DND-41 (cell line): ENCODE data around the gene PLCXD3.

ENCODE experiments used
- ATAC-seq: fragments of 200-7000 bp; cut with Tn5 transposase; 3 replicates; pipeline ENCODE4 v1.9.1; 2021; ENCODE audit warnings: low read depth; ENCODE audit not compliant: insufficient read depth
- DNase-seq: peaks from one replicate; pipeline ENCODE4 v3.0.0-alpha.2; 2020
- H2AFZ ChIP-seq: 2 replicates; pipeline ENCODE4 v1.6.0; 2012; ENCODE audit warnings: low read depth, low read length
- H3K27ac ChIP-seq: 2 replicates; pipeline ENCODE4 v1.5.1; 2012; ENCODE audit warnings: low read length, inconsistent platforms
- H3K27me3 ChIP-seq: fragments of 200-600 bp; sonication (generic); 2 replicates; pipeline ENCODE4 v1.6.0; 2012; ENCODE audit warnings: low read length, mild to moderate bottlenecking, inconsistent platforms; ENCODE audit not compliant: insufficient read depth, poor library complexity
- H3K36me3 ChIP-seq: 2 replicates; pipeline ENCODE4 v1.5.1; 2012; ENCODE audit warnings: low read length, inconsistent platforms; ENCODE audit not compliant: insufficient read depth
- H3K4me1 ChIP-seq: 2 replicates; pipeline ENCODE4 v1.5.1; 2012; ENCODE audit warnings: mild to moderate bottlenecking, low read length; ENCODE audit not compliant: insufficient read depth
- H3K4me2 ChIP-seq: 2 replicates; pipeline ENCODE4 v1.6.0; 2012; ENCODE audit warnings: mild to moderate bottlenecking, moderate library complexity, low read length, inconsistent platforms; ENCODE audit not compliant: insufficient read depth
- H3K4me3 ChIP-seq, 2 experiments: fragments of 200-600 bp in 1 of 2; shearing (Covaris generic) in 1 of 2; 2 replicates each; pipeline ENCODE4 v1.5.1; 2012 to 2016; ENCODE audit warnings: inconsistent platforms in 2 of 2, low read length in 2 of 2, mild to moderate bottlenecking in 2 of 2, low read depth in 1 of 2, moderate library complexity in 1 of 2
- H3K79me2 ChIP-seq: 2 replicates; pipeline ENCODE4 v1.6.0; 2012; ENCODE audit warnings: low read length, inconsistent platforms; ENCODE audit not compliant: insufficient read depth
- H3K9ac ChIP-seq: 2 replicates; pipeline ENCODE4 v1.6.0; 2012; ENCODE audit warnings: low read depth, mild to moderate bottlenecking, inconsistent platforms, low read length, moderate library complexity
- H3K9me3 ChIP-seq: 2 replicates; pipeline ENCODE4 v1.5.1; 2012; ENCODE audit warnings: low read length, moderate library complexity, mild to moderate bottlenecking, inconsistent platforms; ENCODE audit not compliant: insufficient read depth, severe bottlenecking
- H4K20me1 ChIP-seq: 2 replicates; pipeline ENCODE4 v1.6.0; 2012; ENCODE audit warnings: low read length; ENCODE audit not compliant: insufficient read depth
- CTCF ChIP-seq: IDR thresholded peaks from 2 replicates; pipeline ENCODE4 v1.5.1; 2012; ENCODE audit warnings: borderline replicate concordance, low read length, moderate library complexity, mild to moderate bottlenecking; ENCODE audit not compliant: poor library complexity, severe bottlenecking; ENCODE audit errors: extremely low read depth
- EZH2 ChIP-seq: IDR thresholded peaks from 3 replicates; pipeline ENCODE4 v1.6.1; 2012; ENCODE audit warnings: borderline replicate concordance, low read depth, mild to moderate bottlenecking, moderate library complexity, low read length, inconsistent platforms; ENCODE audit not compliant: severe bottlenecking

The PLCXD3 gene

GRCh38 chr5:41312066-41312465 is 198.3 kb downstream of the PLCXD3 start:
- no peaks in the 10 kb centered on the region for H3K27me3 ChIP-seq
- H4K20me1 ChIP-seq, result no peaks in the 10 kb centered on the region
- no peaks in the 10 kb centered on the region for H3K4me1 ChIP-seq
- TF ChIP-seq EZH2 (no peak), CTCF (no peak)
- H3K36me3 ChIP-seq, result no peaks in the 10 kb centered on the region
- no peak for ATAC-seq
- no peaks in the 10 kb centered on the region for H3K79me2 ChIP-seq
- H3K4me2 ChIP-seq, result no peak overlapping the region
- no peaks in the 10 kb centered on the region for H3K9me3 ChIP-seq
- no peak for DNase-seq
- H3K9ac ChIP-seq, result no peak overlapping the region
- no peak overlapping the region for H3K27ac ChIP-seq
- H3K4me3 ChIP-seq, result no peak overlapping the region
- no peak overlapping the region for H2AFZ ChIP-seq

GRCh38 chr5:41309275-41309674 is 201.1 kb downstream of the PLCXD3 start:
- DNase-seq, result no peak
- ATAC-seq, result no peak
- no peak overlapping the region for H3K9ac ChIP-seq

GRCh38 chr5:41306005-41306404 is 204.4 kb downstream of the PLCXD3 start:
- no peaks in the 10 kb centered on the region for H3K36me3 ChIP-seq
- H3K9ac ChIP-seq, result no peak overlapping the region
- DNase-seq (no peak), ATAC-seq (no peak)
- no peaks in the 10 kb centered on the region for H3K9me3 ChIP-seq
- H3K4me2 ChIP-seq, result no peak overlapping the region
- no peaks in the 10 kb centered on the region for H3K79me2 ChIP-seq
- no peaks in the 10 kb centered on the region for H4K20me1 ChIP-seq
- H3K4me3 ChIP-seq, result no peak overlapping the region
- no peaks in the 10 kb centered on the region for H3K4me1 ChIP-seq
- no peak overlapping the region for H2AFZ ChIP-seq
- H3K27ac ChIP-seq, result no peak overlapping the region
- TF ChIP-seq CTCF (no peak), EZH2 (no peak)
- no peaks in the 10 kb centered on the region for H3K27me3 ChIP-seq

More at GRCh38 chr5:41309275-41309674, 201.1 kb downstream of the PLCXD3 start:
- Histone ChIP-seq H2AFZ (no peak overlapping the region), H3K36me3 (no peaks in the 10 kb centered on the region), H3K79me2 (no peaks in the 10 kb centered on the region), H3K27ac (no peak overlapping the region), H3K9me3 (no peaks in the 10 kb centered on the region), H4K20me1 (no peaks in the 10 kb centered on the region), H3K4me1 (no peaks in the 10 kb centered on the region), H3K4me2 (no peak overlapping the region), H3K27me3 (no peaks in the 10 kb centered on the region), H3K4me3 (no peak overlapping the region)
- TF ChIP-seq CTCF (no peak), EZH2 (no peak)

- no peak overlapping the region for H3K9ac ChIP-seq
- no peaks in the 10 kb centered on the region for H3K27me3 ChIP-seq
- no peaks in the 10 kb centered on the region for H4K20me1 ChIP-seq
- no peak overlapping the region for H3K27ac ChIP-seq
- H3K9me3 ChIP-seq, result no peaks in the 10 kb centered on the region
- no peak for ATAC-seq
- TF ChIP-seq CTCF (no peak), EZH2 (no peak)
- H2AFZ ChIP-seq, result no peak overlapping the region
- H3K36me3 ChIP-seq, result no peaks in the 10 kb centered on the region
- no peak overlapping the region for H3K4me3 ChIP-seq
- no peaks in the 10 kb centered on the region for H3K4me1 ChIP-seq
- DNase-seq, result no peak
- H3K79me2 ChIP-seq, result no peaks in the 10 kb centered on the region
- no peak overlapping the region for H3K4me2 ChIP-seq
These were observed 205.3 kb downstream of the PLCXD3 start for GRCh38 chr5:41305056-41305455.
